SIG-M5 treated with dmso at 0.1 percent for 504 hours (cell line): ENCODE data around the gene TSKU.
"Not testable (repeated sequence)": the region's sequence is repeated elsewhere in the genome, so short reads cannot be mapped to it uniquely, and the experiment has no call there.

ENCODE experiments used
- DNase-seq: peaks from one replicate; lab custom pipeline; 2025; ENCODE audit not compliant: unreplicated experiment; lab: John Stamatoyannopoulos, UW

The TSKU gene

DNA sequence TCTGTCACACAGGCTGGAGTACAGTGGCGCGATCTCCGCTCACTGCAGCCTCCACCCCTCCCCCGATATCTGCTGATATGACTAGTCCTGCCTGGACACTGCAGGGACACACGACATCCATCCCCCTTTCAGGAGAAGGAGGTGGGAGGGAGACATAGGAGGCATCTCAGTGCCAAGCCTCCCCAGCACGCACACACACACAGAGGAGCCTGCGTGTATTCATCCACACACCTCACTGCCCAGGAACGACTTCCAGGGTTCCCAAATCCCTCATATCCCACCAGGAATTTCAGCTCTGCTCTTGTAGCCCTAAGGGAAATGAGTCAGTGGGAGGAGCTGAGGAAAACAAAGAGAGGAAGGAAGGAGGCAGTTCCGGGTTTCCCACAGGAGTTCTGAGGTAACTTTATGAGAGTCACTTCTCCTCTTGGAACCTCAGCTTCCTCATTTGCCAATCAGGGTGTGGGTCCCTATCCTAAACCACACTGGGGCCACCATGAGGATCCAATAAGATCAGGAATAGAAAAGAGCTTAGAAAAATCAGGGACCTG, 40.4 kb downstream of the TSKU start:
- peak; percentile 25 for DNase-seq

DNA sequence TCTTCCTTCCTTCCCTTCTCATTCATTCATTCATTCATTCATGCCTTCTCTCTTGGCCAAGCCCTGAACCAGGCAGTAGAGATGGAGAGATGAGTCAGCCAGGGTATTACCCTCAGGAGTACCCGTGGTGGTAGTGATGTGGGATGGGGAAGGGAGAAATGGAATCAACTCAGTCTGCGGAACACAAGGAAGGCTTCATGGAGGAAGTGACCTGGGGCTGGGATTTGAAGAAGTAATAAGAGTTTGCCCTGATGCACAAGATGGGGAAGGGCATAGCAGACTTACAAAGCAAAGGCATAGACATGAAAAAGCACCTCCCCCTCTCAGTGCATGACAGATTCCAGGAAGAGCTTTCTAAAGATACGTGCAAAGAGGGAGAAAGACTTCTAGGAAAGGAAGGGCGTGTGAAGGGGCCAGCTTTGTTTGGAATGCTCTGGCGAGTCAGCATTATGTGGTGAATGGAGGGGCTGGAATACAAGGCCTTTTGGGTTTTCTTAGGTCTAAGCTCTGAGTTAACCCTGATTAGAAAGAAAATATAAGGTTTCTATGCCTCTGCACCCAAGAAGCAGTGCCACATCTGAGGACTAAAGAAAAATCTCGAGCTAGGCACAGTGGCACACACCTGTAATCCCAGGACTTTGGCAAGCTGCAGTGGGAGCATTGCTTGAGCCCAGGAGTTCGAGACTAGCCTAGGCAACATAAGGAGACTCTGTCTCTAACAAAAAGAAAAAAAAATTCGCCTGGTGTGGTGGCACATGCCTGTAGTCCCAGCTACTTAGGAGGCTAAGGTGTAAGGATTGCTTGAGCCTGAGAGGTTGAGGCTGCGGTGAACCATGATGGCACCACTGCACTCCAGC, 41.2 kb downstream of the TSKU start:
- DNase-seq: no peak

DNA sequence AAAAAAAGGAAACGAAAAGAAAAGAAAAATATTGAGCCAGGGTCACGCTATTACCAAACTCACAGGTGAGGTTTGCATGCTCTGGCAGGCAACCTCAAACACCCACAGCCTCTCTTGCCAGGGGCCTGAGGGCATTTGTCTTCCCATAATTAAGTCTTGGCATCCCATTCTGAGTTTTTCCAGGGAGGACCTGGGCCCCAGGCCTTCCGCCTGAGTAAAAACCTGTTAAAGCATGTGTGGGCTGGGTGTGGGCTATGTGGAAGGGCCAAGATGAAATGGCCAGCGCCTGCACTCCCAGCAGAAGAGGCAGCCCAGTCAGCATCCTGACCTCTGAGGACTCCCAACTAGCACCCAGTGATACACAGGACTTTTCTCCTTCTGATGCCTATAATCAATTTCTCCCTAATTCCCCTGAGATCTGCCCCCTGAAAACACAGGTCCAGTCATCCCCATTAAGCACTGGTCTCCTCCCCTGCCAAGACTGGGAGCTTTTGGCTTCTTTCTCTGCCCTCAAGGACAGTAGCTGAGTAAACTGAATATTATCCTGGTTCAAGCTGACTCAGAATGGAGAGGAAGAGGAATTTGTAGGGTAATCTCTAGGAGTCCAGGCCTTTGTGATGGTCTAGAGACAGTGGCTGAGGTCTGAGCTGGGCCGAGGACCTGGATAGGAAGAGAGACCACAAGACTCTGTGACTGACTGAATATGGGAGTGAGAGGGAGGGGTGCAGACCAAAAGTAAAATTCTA, 42.0 kb downstream of the TSKU start:
- no peak for DNase-seq

DNA sequence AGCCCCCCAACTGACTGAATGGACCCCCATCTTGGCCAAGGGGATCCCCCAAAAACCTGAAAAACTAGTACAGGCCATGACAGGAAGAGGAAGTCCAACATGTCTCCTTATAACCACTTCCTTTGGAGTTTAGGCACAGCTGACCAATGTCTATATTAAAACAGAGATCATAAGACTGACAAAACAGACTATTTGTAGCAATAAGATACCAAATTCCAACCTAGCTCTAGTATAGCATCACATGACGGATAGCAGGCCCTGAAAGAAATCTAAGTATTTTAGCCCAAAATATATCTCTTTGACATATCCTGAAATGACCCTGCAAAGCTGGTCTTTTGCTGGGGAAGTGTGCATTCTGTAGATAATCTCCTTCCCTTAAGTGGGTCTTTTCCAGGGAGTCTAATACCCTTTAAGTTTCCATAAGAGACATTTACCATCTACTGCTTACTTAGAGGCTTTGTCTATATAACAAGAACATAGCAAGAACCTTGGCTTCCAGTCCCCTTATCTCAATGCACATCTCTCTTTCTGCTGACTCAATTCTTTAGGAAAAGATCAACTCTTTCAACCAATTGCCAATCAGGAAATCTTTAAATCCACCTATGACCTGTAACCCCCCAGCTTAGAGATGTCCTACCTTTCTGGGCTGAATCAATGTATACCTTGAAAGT, 42.7 kb downstream of the TSKU start:
- DNase-seq: no peak

DNA sequence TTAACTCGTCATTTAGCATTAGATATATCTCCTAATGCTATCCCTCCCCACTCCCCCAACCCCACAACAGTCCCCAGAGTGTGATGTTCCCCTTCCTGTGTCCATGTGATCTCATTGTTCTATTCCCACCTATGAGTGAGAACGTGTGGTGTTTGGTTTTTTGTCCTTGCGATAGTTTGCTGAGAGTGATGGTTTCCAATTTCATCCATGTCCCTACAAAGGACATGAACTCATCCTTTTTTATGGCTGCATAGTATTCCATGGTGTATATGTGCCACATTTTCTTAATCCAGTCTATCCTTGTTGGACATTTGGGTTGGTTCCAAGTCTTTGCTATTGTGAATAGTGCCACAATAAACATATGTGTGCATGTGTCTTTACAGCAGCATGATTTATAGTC, 43.4 kb downstream of the TSKU start:
- DNase-seq: not testable (repeated sequence)

DNA sequence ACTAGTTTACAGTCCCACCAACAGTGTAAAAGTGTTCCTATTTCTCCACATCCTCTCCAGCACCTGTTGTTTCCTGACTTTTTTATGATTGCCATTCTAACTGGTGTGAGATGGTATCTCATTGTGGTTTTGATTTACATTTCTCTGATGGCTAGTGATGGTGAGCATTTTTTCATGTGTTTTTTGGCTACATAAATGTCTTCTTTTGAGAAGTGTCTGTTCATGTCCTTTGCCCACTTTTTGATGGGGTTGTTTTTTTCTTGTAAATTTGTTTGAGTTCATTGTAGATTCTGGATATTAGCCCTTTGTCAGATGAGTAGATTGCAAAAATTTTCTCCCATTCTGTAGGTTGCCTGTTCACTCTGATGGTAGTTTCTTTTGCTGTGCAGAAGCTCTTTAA, 43.8 kb downstream of the TSKU start:
- not testable (repeated sequence) for DNase-seq

DNA sequence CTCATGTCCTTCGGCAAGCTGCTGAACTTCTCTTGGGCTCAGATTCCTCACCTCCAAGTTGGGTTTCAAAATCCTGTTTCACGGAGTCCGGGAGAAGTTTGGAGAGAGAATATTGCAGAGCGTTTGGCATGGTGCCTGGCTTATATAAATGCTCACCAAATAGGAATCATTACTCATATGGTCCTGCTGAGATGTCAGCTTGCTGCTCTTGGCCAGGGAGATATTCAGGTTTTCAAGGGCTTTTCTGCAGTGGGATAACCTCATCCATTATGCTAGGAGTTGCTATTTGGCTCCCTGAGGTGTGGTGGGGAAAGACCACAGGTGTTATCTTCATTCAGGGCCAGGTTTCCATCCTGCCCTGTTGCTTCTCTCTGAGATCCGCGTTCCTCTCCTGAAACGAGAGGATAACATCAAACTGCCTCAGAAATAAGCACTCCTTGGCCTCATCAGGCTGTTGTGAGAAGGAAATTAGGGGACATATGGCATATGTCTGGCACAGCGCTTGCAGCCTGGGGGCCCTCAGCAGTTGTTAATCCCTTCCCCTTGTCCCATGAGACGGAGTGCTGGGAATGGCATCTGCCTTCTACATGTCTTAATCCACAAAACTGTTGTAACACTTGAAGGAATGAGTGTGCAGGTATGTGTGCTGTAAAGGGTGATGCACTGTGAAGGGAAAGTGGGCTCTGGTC, 47.6 kb downstream of the TSKU start:
- DNase-seq: no peak

DNA sequence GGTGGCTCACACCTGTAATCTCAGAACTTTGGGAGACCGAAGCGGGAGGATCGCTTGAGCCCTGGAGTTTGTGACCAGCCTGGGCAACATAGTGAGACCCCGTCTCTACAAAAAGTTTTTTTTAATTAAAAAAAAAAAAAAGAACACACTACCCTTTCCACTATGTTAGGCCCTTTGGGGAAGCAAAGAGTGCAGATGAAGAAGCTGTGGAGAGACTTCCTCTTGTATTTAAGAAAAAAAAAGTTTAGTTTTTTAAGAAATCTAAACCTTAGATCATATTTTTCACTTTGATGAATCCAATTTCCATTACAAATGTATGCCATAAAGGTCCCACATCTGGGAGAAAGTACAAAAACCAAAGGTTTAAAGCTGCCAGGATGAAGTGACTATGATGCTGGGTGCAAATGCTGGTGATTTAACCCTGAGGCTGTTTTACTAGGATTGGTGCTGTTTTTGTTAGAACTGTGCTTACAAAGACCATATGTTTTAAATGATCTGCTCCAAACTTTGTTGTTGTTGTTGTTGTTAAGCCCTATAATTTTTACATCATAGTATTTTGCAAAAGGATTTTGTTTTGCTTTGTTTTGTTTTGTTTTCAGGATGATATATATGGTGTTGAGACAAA, 48.6 kb downstream of the TSKU start:
- no peak for DNase-seq

DNA sequence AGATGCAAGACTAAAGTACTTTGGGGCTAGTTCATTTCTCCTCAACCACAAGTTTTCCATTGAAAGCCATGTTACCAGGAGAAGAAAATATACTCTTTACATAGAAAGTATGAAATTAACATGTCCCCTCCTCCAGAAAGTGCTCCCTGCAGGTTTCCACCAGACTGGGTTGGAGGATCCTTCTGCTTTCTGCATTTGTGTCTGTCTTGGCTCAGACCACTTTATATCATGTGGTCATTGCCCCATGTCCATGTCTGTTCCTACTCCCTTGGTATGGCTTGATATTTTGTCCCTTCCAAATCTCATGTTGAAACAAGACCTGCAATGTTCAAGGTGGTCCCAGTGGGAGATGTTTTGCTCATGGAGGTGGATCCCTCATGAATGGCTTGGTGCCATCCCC, 49.2 kb downstream of the TSKU start:
- no peak for DNase-seq

DNA sequence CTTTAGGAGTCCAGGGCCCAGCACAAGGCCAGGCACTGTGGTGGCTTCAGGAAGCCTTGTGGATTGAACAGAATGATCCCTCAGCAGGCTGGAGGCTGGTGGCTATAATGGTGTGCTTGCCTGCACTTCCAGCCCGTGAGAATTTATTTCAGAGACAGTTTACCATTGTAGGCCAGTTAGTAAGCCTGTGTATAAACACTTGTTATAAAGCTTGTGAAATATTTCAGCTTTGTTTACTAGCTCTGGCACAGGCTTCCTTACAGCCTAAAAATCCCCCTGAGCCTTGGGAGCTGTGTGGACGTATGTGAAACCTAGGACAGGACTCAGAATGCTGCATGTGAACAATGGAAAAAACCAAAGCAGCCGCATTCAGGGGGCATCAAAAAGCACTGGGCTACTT, 51.0 kb downstream of the TSKU start:
- DNase-seq: no peak

DNA sequence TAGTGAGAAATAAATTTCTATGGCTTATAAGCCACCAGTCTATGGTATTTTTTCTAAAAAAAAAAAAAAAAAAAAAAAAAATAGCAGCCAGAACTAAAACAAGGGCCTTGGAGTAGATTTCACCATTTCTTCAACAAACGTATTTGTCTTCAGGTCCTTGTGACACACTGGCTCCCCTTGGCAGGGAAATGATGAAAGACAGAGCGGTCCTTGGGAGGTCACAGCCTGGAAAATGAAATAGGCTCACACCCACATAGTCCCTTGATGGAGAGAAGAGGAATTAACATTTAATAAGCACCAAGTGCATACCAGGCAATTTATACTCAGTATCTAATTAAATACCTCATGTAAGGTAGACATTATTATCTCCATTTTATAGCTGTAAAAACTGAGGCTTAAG, 51.9 kb downstream of the TSKU start:
- no peak for DNase-seq

DNA sequence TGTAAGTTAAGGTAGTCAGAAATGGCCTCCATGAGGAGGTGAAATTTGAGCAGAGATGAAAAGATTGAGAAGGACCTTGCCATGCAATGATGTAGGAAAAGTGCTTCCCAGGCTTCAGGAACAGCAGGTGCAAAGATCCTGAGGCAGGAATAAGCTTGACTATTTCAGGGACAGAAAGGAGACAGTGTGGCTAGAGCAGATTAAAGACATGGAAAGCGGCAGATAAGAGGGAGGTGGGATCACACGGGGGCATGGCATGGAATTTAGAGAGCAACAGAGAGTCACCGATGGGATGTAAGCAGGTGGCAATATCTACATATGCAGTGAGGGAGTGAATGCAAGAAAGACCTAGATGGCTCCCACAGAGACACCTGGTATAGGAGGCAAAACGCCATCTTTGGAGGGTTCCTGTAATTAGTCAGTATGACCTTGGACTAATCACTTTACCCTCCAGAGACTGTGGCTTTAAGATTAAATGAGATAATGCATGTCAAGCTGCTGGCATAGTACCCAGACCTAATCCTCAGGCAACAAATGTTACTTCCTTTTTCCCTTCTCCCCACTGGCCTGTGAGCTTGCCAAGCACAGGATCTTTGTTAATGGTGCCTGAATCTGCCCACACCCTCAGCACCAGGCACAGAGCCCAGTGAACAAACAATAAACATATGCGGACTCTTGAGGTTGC, 52.9 kb downstream of the TSKU start:
- no peak for DNase-seq

DNA sequence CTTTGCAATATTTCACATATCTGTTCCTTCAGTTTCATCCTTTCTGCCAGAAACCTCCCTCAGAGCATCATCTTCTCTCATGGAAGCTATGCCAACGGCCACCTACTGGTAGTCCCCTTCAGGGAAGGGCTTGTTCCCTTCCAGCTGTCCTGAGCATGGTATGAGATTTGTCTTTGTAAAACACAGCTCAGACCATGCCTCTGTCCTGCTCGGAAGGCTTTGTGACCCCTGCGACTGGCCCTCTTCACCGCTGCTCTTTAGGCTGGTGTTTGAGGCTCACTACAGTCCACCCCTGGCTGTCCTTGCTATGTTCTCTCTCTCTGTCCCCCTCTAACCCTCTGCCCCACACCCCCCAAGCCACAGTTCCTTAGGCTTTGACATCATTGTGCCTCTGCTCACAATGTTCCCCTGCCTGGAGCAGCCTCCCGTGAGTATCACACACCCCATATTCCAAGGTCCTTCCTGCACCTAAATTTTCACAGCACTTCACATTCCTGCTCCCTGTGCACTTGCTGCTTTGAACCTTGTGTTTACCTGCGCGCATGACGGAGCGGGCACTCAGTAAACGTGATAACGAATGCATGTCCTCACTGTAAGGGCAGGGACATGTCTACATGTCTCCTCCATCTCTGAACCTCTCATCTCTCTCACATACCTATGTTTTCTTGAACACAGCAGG, 53.6 kb downstream of the TSKU start:
- no peak for DNase-seq

DNA sequence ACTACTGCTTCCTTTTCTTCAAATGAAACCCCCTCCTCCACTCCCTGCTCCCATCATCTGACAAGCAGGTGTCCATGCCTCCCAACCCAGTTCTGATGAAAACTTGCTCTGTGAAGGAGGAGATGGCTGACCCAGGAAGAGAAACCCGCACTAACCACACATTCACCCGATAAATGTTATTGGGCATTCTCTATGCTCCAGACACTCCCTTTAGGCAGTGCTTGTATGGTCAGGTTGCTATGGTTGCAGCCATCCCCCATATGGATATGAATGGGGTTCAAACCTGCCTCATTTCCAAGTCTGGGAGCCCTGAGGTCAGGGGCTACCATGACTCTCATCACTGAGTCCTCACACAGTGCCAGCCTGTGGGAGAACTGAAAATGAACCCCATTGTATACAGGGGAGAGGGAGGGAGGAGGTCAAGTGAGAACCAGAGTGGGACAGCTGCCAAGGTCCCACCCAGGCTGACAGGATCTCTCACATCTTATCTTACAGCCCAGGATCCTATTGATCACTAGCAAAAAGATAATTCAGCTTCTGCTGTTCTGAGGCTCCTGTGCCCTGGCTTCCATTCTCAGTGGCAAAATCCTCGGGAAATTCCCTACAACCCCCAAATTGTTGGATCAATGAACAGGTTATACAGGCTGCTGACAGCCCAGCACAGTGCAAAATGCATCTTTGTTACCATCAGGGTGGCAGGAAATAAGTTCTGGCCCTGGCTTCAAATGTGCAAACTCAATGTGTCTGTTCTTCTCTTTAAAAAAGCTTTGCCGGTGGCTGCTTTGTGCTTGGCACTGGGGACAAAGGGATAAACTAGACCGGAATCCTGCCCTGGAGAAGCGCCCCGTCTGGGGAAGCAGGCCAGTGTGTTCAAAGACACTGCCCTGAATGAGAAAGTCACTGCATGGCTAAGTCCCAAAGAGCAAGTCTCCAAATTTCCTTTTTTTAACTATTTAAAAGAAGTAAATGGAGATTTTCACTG, 54.8 kb downstream of the TSKU start:
- no peak for DNase-seq

DNA sequence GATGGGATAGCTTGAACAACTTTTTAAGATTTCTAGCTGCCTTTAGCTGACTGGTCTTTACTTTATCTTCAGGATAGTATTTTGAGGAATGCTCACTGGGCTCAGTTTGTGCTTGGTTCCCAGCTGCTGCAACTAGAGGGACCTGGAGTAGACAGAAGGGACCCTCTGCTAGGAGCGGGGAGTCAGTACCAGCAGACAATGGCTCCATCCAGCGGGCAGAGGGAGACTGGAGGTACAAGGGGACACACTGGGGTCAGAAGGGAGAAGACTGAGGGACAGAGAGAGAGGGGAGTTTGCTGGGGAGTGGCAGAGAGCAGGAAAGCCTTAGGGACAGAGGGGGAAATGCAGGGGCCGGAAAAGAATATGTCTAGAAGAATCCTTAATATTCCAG, 55.5 kb downstream of the TSKU start:
- no peak for DNase-seq

DNA sequence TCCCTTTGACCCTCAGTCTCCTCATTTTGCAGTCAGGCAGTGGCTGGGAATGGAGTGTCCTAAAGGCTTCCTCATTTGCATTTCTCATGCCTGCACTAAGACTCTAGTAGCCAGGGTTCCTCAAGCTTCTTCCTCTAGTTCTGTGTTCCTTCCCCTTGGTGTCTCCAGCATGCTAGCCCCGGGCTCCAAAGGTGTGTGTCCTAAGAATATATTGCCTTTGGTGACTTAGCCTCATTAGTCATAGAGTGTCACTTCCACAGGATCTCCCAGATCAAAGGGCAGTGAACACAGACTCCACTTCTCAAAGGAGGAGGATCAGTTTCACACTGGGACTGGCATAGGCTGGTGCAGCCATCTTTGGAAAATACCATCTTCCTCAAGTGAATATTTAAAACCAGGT, 56.2 kb downstream of the TSKU start:
- no peak for DNase-seq

DNA sequence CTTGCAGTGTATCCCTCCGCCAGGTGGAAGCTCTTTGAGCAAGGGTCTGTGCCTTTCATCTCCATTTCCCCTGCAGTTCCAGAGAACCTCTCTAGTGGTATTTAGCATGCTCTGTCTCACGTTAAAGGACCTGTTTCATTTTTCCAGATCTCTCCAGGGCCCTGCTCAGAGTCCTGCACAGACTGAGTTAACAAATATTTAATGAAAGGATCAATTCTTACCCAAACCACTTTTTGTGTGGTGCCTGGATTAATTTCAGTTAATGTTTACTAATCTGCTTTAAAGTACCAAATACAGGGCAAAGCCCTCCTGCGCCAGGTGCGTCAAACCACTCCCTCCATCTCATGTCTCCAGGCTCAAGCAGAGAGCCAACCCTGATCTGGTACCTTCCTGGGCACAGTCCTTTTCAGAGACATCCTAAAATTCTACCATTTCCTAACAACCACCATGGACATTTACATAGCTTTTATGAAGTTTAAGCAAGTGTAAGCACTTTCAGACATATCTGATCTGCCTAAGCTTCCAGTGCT, 58.8 kb downstream of the TSKU start:
- no peak for DNase-seq

DNA sequence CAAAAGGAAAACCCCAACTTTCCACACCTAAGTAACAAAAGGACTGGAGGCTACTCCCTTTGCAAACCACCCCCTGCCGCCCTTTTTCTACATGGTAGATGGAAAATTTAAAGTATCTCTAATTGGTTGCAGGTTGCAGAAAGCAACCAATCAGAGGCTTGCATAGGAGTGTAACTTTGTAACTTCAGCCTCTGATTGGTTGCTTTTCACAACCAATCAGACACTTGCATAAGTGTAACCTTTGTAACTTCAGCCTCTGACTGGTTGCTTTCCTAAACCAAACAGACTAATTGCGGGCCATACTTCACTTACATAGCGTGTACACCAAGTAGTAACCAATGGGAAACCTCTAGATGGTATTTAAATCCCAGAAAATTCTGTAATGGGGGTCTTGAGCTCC, 60.8 kb downstream of the TSKU start:
- DNase-seq: no peak
